H1 (cell line): ENCODE measurements around the gene GGTLC2. TPM values are rescaled to one million over a fixed set of nuclear protein-coding genes. Genes with fewer than 3 reads are reported as not detected.
A peak's percentile ranks its signal among the peaks of the same experiment; 100 is the strongest.

ENCODE experiments used
- CTCF ChIA-PET: fragments of 300-600 bp; sonication (Branson Sonifier 250); formaldehyde crosslinking; loops from one replicate; lab custom pipeline; 2021; ENCODE audit not compliant: partially characterized antibody; lab: Charles Lee
- POLR2A ChIA-PET: fragments of 300-600 bp; sonication (Branson Sonifier 250); formaldehyde crosslinking; loops from one replicate; lab custom pipeline; 2021; ENCODE audit warnings: inconsistent platforms; ENCODE audit not compliant: partially characterized antibody; lab: Charles Lee
- DNase-seq, 2 experiments: peaks; one replicate each; pipeline versions ENCODE4 v3.0.0 to v3.0.0-alpha.2; 2010 to 2022; ENCODE audit warnings: low spot score in 2 of 2, low read depth in 1 of 2, mixed read lengths in 1 of 2
- FAIRE-seq: peaks from 2 replicates; lab custom pipeline; 2011; peaks lifted over from hg19 to GRCh38; lab: Jason Lieb, UNC
- H2AFZ ChIP-seq: 2 replicates; pipeline ENCODE4 v1.8.1; 2012; ENCODE audit warnings: low read length, inconsistent platforms
- H2AK5ac ChIP-seq: 2 replicates; pipeline ENCODE4 v1.6.1; 2013; ENCODE audit warnings: low read depth, low read length
- H2BK120ac ChIP-seq: replicated peaks from 2 replicates; pipeline ENCODE3; 2013; ENCODE audit warnings: low read depth, low read length, inconsistent platforms
- H2BK12ac ChIP-seq: 2 replicates; pipeline ENCODE4 v1.6.1; 2013; ENCODE audit warnings: low read depth, low read length
- H2BK15ac ChIP-seq: 2 replicates; pipeline ENCODE4 v1.6.1; 2013; ENCODE audit warnings: low read length
- H2BK20ac ChIP-seq: 2 replicates; pipeline ENCODE4 v1.6.1; 2013; ENCODE audit warnings: low read length
- H2BK5ac ChIP-seq: 2 replicates; pipeline ENCODE4 v1.6.1; 2013; ENCODE audit warnings: low read depth, low read length
- H3K14ac ChIP-seq: 2 replicates; pipeline ENCODE4 v1.6.1; 2013; ENCODE audit warnings: inconsistent platforms; ENCODE audit not compliant: insufficient read length
- H3K18ac ChIP-seq: 2 replicates; pipeline ENCODE4 v1.6.1; 2013; ENCODE audit warnings: low read length; ENCODE audit errors: extremely low read depth
- H3K23ac ChIP-seq: 2 replicates; pipeline ENCODE4 v1.6.1; 2013; ENCODE audit warnings: inconsistent platforms; ENCODE audit not compliant: insufficient read length
- H3K23me2 ChIP-seq: 2 replicates; pipeline ENCODE4 v1.6.1; 2013; ENCODE audit warnings: low read depth, low read length
- H3K27ac ChIP-seq: 2 replicates; pipeline ENCODE4 v1.6.1; 2011; ENCODE audit warnings: low read depth, low read length, inconsistent platforms
- H3K27me3 ChIP-seq, 4 experiments: replicated peaks in 1 of 4; 1 replicate in 1 of 4; 2 replicates in 3 of 4; pipeline versions ENCODE4 v1.6.1 to v1.8.1; 2011 to 2013; ENCODE audit warnings: low read length in 3 of 4, mild to moderate bottlenecking in 3 of 4, inconsistent platforms in 2 of 4, mixed read lengths in 2 of 4, moderate library complexity in 1 of 4; ENCODE audit not compliant: control insufficient read depth in 3 of 4, insufficient read depth in 3 of 4; ENCODE audit errors: extremely low read depth in 1 of 4
- H3K36me3 ChIP-seq, 4 experiments: 2 replicates each; pipeline versions ENCODE4 v1.6.1 to v1.8.1; 2011 to 2013; ENCODE audit warnings: mild to moderate bottlenecking in 4 of 4, low read length in 3 of 4, moderate library complexity in 2 of 4, control low read depth in 1 of 4, inconsistent platforms in 1 of 4; ENCODE audit not compliant: insufficient read depth in 4 of 4, control insufficient read depth in 2 of 4
- H3K4ac ChIP-seq: replicated peaks from 2 replicates; pipeline ENCODE3; 2013; ENCODE audit warnings: low read length, low read depth, mixed read lengths, inconsistent platforms; ENCODE audit not compliant: insufficient read length
- H3K4me1 ChIP-seq, 4 experiments: replicated peaks in 1 of 4; 1 replicate in 1 of 4; 2 replicates in 3 of 4; pipeline versions ENCODE4 v1.6.1 to v1.8.1; 2011 to 2013; ENCODE audit warnings: low read length in 3 of 4, inconsistent platforms in 2 of 4, mixed read lengths in 1 of 4; ENCODE audit not compliant: insufficient read depth in 4 of 4, control insufficient read depth in 3 of 4
- H3K4me2 ChIP-seq, 2 experiments: 2 replicates each; pipeline versions ENCODE4 v1.6.1 to v1.8.1; 2011 to 2013; ENCODE audit warnings: low read depth in 2 of 2, low read length in 2 of 2, control low read depth in 1 of 2, inconsistent platforms in 1 of 2, mild to moderate bottlenecking in 1 of 2; ENCODE audit not compliant: insufficient read depth in 1 of 2
- H3K4me3 ChIP-seq, 4 experiments: fragments of 200-600, 300-600 bp in 1 of 4; sonication (generic), shearing (Covaris generic), sonication (Bioruptor Twin) in 1 of 4; 2 replicates each; pipeline versions ENCODE4 v1.5.1 to v1.8.1; 2011 to 2016; ENCODE audit warnings: low read length in 4 of 4, low read depth in 3 of 4, control low read depth in 2 of 4, inconsistent platforms in 2 of 4, mild to moderate bottlenecking in 2 of 4, mixed read lengths in 1 of 4, moderate library complexity in 1 of 4; ENCODE audit not compliant: insufficient read depth in 2 of 4; ENCODE audit errors: extremely low read depth in 1 of 4
- H3K56ac ChIP-seq: replicated peaks from 2 replicates; pipeline ENCODE3; 2013; ENCODE audit warnings: low read depth, mild to moderate bottlenecking, mixed read lengths, low read length, inconsistent platforms; ENCODE audit not compliant: insufficient read length
- H3K79me1 ChIP-seq: 2 replicates; pipeline ENCODE4 v1.6.1; 2013; ENCODE audit warnings: low read depth, low read length, control low read depth
- H3K79me2 ChIP-seq, 2 experiments: 2 replicates each; pipeline versions ENCODE4 v1.6.1 to v1.8.1; 2012 to 2013; ENCODE audit warnings: low read length in 2 of 2, mild to moderate bottlenecking in 2 of 2, inconsistent platforms in 1 of 2; ENCODE audit not compliant: insufficient read depth in 2 of 2, control insufficient read depth in 1 of 2
- H3K9ac ChIP-seq, 4 experiments: replicated peaks in 1 of 4; 1 replicate in 1 of 4; 2 replicates in 3 of 4; pipeline versions ENCODE4 v1.6.1 to v1.8.1; 2011 to 2013; ENCODE audit warnings: low read depth in 3 of 4, low read length in 3 of 4, control low read depth in 2 of 4, mild to moderate bottlenecking in 2 of 4, moderate library complexity in 2 of 4, inconsistent platforms in 1 of 4; ENCODE audit errors: extremely low read depth in 1 of 4
- H3K9me3 ChIP-seq, 2 experiments: 2 replicates each; pipeline versions ENCODE4 v1.6.1 to v1.8.1; 2012 to 2013; ENCODE audit warnings: mild to moderate bottlenecking in 2 of 2, moderate library complexity in 2 of 2, control low read depth in 1 of 2, inconsistent platforms in 1 of 2, low read depth in 1 of 2, low read length in 1 of 2, mixed read lengths in 1 of 2; ENCODE audit not compliant: insufficient read depth in 2 of 2
- H4K20me1 ChIP-seq, 2 experiments: replicated peaks in 1 of 2; 2 replicates each; pipeline versions ENCODE3 to v1.8.1; 2011 to 2013; ENCODE audit warnings: inconsistent platforms in 2 of 2, low read length in 2 of 2, mild to moderate bottlenecking in 1 of 2; ENCODE audit not compliant: insufficient read depth in 2 of 2, control insufficient read depth in 1 of 2
- H4K5ac ChIP-seq: 2 replicates; pipeline ENCODE4 v1.6.1; 2013; ENCODE audit warnings: low read length, low read depth, mixed read lengths, inconsistent platforms; ENCODE audit not compliant: insufficient read length
- H4K8ac ChIP-seq: 2 replicates; pipeline ENCODE4 v1.8.0; 2013; ENCODE audit warnings: mild to moderate bottlenecking, moderate library complexity, low read length, inconsistent platforms; ENCODE audit not compliant: insufficient read depth; ENCODE audit errors: extremely low read depth
- H4K91ac ChIP-seq: replicated peaks from 2 replicates; pipeline ENCODE3; 2013; ENCODE audit warnings: low read length, mixed read lengths, inconsistent platforms; ENCODE audit not compliant: insufficient read length
- CHD1 ChIP-seq: IDR thresholded peaks from 2 replicates; pipeline ENCODE4 v1.6.1; 2012; ENCODE audit warnings: low read depth, low read length, improper control_type of control experiment
- HDAC2 ChIP-seq, 2 experiments: fragments of 300-600 bp in 1 of 2; sonication (generic) in 1 of 2; IDR thresholded peaks; 2 replicates each; pipeline ENCODE4 v1.6.1; 2011 to 2012; ENCODE audit warnings: low read depth in 2 of 2, low read length in 2 of 2, mild to moderate bottlenecking in 2 of 2, moderate library complexity in 2 of 2, borderline replicate concordance in 1 of 2, inconsistent platforms in 1 of 2
- RAD21 ChIP-seq, 2 experiments: IDR thresholded peaks in 1 of 2; conservative IDR thresholded peaks in 1 of 2; 2 replicates each; pipeline ENCODE4 v1.6.1; 2011; ENCODE audit warnings: low read depth in 2 of 2, low read length in 2 of 2, improper control_type of control experiment in 1 of 2, inconsistent platforms in 1 of 2, mild to moderate bottlenecking in 1 of 2, moderate library complexity in 1 of 2
- RFX5 ChIP-seq: IDR thresholded peaks from 2 replicates; pipeline ENCODE4 v1.6.1; 2011; ENCODE audit warnings: low read depth, low read length, improper control_type of control experiment, borderline replicate concordance
- WGBS, 2 experiments: shearing (Covaris generic) in 1 of 2; methylation state at CpG; one replicate each; pipeline versions ENCODE4 v1.1.6 to v1.1.7; 2013 to 2015; ENCODE audit warnings: low lambda C conversion rate in 2 of 2, mixed read lengths in 2 of 2, inconsistent platforms in 1 of 2, low coverage in 1 of 2, missing lambda C conversion rate in 1 of 2; ENCODE audit not compliant: insufficient replicate concordance in 2 of 2, insufficient coverage in 1 of 2, insufficient read length in 1 of 2; ENCODE audit errors: extremely low coverage in 1 of 2, missing lambda C conversion rate in 1 of 2; 5-methylcytosine and 5-hydroxymethylcytosine counted together
- polyA plus RNA-seq, 7 experiments: library from polyadenylated mRNA; depleted of rRNA in 3 of 7; stranded (reverse) in 5 of 7; unstranded in 2 of 7; fragments of >200 nt in 5 of 7; fragments of 200-250 nt in 2 of 7; gene quantifications; 1 replicate in 5 of 7; 2 replicates in 1 of 7; 4 replicates in 1 of 7; pipeline versions ENCODE4 v1.2.1 to v1.2.3, GENCODE V29; 2011 to 2013; ENCODE audit warnings: missing spikeins in 2 of 7, mixed read lengths in 2 of 7
- total RNA-seq: library from RNA; stranded (reverse); fragmentation: NEBNext Ultra II Directional; extraction: Animal tissue kit (Norgen Biotek cat#: 25700); gene quantifications from 2 replicates; pipeline ENCODE4 v1.2.1, GENCODE V29; 2021
- TF ChIP-seq, protein P1 (sequence below), 3 experiments: IDR thresholded peaks; 1 replicate in 2 of 3; 2 replicates in 1 of 3; pipeline versions ENCODE4 v1.5.1 to v1.6.1; 2011; ENCODE audit warnings: low read length in 3 of 3, mild to moderate bottlenecking in 3 of 3, inconsistent platforms in 2 of 3, low read depth in 1 of 3, moderate library complexity in 1 of 3; ENCODE audit not compliant: insufficient read depth in 1 of 3; ENCODE audit errors: control extremely low read depth in 1 of 3

GGTLC2 gene
- total and polyA plus RNA-seq, 2 of the 8 experiments (the other 6 are each of a cell fraction or from before 2014, with no cell fraction given): not detected

DNA sequence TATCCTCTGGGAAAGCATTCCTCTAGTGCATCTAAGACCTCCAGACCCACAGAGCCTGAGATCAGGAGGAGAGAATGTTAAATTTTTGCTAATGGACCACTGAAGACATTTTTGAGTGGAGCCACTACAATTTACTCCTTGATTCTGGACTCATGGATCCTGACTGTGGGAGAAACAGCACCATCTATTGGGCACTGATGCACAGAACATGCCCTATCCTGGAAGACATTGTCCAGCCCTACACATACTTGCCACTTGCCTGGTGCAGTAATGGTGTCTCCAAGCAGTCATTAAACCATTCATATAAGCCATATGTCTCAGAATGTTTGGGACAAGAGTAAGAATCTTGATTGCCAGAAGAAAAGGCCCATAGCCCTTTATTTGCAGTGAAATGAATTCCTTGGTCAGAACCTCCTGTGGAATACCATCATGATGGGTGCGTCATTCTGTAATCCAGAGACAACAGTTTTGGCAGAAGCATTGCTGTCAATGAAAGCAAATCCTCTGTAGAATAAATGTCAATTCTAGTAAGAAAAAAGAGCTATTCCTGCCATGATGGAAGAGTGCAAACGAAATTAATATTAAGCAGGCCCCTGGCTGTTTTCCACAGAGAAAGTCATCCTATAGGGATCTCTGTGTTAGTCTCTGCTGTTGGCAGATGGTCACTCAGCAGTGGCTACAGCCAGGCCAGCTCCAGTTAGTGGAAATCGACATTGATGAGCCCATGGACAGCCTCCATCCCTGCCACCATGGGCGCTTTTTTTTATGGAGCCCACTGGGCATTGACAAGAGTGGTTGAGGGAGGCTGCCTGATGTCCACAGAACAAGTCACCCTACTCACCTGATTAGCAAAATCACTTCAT, 43.5 kb downstream of the GGTLC2 start:
- H2BK5ac ChIP-seq: no peak overlapping the region
- H4K8ac ChIP-seq: no peak overlapping the region
- no peak overlapping the region for H3K4ac ChIP-seq
- H3K4me1 ChIP-seq: no peaks in the 10 kb centered on the region
- DNase-seq: no peak
- FAIRE-seq: peak; percentile 78
- no peaks in the 10 kb centered on the region for H3K79me1 ChIP-seq
- H3K14ac ChIP-seq: no peak overlapping the region
- no peak overlapping the region for H3K18ac ChIP-seq
- no peak overlapping the region for H3K56ac ChIP-seq
- H4K20me1 ChIP-seq: peaks cover 0 to 4% of the 10 kb centered on the region in 2 experiments
- CTCF ChIA-PET: no interaction called here
- H3K4me3 ChIP-seq: no peak overlapping the region
- H3K9me3 ChIP-seq: peaks cover 24 to 76% of the 10 kb centered on the region in 2 experiments
- TF ChIP-seq HDAC2 (IDR thresholded peaks at IDR 0.05; ENCODE audit: borderline replicate concordance in 1 of 2, low read depth in 2 of 2, low read length in 2 of 2): no peak
- TF ChIP-seq RAD21 (IDR thresholded peaks at IDR 0.05 in 1 of 2, conservative IDR thresholded peaks at IDR 0.05 in 1 of 2; ENCODE audit: low read depth in 2 of 2, low read length in 2 of 2): peak; percentile 38 to 46
- no peak for TF ChIP-seq RFX5
- TF ChIP-seq, protein P1, sequence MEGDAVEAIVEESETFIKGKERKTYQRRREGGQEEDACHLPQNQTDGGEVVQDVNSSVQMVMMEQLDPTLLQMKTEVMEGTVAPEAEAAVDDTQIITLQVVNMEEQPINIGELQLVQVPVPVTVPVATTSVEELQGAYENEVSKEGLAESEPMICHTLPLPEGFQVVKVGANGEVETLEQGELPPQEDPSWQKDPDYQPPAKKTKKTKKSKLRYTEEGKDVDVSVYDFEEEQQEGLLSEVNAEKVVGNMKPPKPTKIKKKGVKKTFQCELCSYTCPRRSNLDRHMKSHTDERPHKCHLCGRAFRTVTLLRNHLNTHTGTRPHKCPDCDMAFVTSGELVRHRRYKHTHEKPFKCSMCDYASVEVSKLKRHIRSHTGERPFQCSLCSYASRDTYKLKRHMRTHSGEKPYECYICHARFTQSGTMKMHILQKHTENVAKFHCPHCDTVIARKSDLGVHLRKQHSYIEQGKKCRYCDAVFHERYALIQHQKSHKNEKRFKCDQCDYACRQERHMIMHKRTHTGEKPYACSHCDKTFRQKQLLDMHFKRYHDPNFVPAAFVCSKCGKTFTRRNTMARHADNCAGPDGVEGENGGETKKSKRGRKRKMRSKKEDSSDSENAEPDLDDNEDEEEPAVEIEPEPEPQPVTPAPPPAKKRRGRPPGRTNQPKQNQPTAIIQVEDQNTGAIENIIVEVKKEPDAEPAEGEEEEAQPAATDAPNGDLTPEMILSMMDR (IDR thresholded peaks at IDR 0.05; ENCODE audit: control extremely low read depth in 1 of 3, insufficient read depth in 1 of 3, low read depth in 1 of 3, low read length in 3 of 3): peak; percentile 24 to 59 (median 46)
- no peak for TF ChIP-seq CHD1
- no peak overlapping the region for H4K91ac ChIP-seq
- no peak overlapping the region for H2AK5ac ChIP-seq
- H3K9ac ChIP-seq: no peak overlapping the region
- peaks cover 24 to 53% (median 38%) of the 10 kb centered on the region in 4 experiments; a peak in 5 of 7 replicates for H3K27me3 ChIP-seq
- H2BK15ac ChIP-seq: no peak overlapping the region
- H2BK20ac ChIP-seq: no peak overlapping the region
- H3K27ac ChIP-seq: no peak overlapping the region
- H4K5ac ChIP-seq: no peak overlapping the region
- H2AFZ ChIP-seq: no peak overlapping the region
- H3K79me2 ChIP-seq: peaks cover 0 to under 1% of the 10 kb centered on the region in 2 experiments; a peak in 2 of 4 replicates
- POLR2A ChIA-PET: no interaction called here
- H2BK12ac ChIP-seq: no peak overlapping the region
- 68% methylated on average over 4 of the region's 4 CpGs; no CpG with 5 or more reads in 1 of the 2 experiments for WGBS, 2 experiments
- H3K4me2 ChIP-seq: no peak overlapping the region
- H3K36me3 ChIP-seq: no peaks in the 10 kb centered on the region
- H3K23ac ChIP-seq: no peak overlapping the region
- peaks cover under 1% of the 10 kb centered on the region; the same call in 1 of the 2 replicates for H3K23me2 ChIP-seq
- no peak overlapping the region for H2BK120ac ChIP-seq
